A549 treated with ZK216348 at 1 μM for 4 hours (cell line): ENCODE results near the gene MYBPH. TPM values are rescaled to one million over a fixed set of nuclear protein-coding genes. Genes with fewer than 3 reads are reported as not detected.

Experiments used
- total RNA-seq: library from RNA; stranded (reverse); fragments of 200-300 nt; extraction: Qiagen RNA extraction; gene quantifications from 5 replicates; pipeline ENCODE4 v1.2.3, GENCODE V29; 2022; ENCODE audit warnings: low read depth

MYBPH gene, protein sequence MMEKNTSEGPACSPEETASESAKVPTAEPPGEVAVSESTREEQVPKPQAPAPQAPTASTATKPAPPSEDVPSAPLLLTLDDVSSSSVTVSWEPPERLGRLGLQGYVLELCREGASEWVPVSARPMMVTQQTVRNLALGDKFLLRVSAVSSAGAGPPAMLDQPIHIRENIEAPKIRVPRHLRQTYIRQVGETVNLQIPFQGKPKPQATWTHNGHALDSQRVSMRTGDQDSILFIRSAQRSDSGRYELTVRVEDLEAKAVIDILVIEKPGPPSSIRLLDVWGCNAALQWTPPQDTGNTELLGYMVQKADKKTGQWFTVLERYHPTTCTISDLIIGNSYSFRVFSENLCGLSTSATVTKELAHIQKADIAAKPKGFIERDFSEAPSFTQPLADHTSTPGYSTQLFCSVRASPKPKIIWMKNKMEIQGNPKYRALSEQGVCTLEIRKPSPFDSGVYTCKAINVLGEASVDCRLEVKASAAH
- total RNA-seq, result not detected in 5 replicates

DNA sequence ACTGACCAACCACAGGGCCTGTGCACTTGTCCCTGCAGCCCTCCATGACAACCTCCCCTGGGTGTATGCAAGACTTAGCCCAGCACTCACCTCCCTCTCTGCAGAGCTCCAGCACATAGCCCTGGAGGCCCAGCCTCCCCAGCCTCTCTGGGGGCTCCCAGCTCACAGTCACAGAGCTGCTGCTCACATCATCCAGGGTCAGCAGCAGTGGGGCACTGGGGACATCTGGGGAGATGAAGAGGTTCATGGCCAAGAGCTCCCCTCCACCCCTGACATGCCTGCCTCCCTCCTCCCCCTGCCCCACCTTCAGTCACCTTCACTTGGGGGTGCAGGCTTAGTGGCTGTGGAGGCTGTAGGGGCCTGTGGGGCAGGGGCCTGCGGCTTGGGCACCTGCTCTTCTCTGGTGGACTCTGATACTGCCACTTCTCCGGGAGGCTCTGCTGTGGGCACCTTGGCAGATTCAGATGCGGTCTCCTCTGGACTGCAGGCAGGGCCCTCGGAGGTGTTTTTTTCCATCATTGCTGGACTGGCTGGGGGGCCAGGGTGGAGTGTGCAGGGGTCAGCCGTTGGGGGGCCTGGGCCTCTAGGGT lies at the start of gene MYBPH:
TSS of gene MYBPH (minus strand) at position 590 of the 590 bp plus-strand sequence. CDS start at position 519, 71 bp downstream.

DNA sequence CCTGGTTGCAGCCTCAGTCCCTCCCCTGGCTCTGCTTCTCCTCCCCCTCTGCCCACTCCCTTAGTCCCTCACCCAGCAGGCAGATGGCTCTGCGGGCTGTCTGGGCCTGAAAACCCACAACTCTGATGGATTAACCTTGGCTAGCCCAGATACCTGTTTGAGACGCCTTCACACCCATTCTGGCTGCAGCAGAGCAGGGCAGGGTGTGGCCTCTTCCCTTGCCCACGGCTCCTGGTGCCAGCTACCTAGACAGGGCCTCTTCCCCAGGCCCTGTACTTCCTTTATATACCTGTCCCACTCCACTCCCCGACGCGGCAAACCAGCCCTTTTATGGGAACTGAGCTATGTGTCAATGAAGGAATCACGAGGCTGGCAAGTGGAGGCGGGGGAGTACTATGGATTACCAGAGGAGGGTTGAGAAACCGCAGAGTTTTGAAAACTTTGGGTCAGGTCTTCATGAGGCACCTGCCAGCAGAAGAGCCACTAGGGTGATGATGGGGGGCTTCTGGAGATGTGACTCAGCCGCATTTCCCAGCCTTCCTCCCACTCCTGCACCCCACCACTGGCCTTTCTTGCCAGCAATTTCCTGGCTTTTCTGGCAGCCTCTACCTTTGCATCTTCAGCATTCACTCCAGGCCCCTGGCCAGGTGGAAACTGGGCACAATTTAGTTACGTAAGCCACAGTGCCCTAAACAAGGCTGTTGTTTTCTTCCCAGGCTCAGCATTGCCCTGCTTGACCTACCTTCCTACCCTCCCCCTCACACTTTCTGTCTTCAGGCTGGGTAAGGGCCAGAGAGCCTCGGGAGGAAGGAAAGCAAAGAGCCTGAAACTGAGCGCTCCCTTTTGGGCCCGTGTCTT lies 11.0 kb upstream of the MYBPH start, which contains the start of gene CHI3L1:
TSS of gene CHI3L1 (minus strand) at position 259 of the 858 bp plus-strand sequence. CDS start at position 178, 81 bp downstream.

DNA sequence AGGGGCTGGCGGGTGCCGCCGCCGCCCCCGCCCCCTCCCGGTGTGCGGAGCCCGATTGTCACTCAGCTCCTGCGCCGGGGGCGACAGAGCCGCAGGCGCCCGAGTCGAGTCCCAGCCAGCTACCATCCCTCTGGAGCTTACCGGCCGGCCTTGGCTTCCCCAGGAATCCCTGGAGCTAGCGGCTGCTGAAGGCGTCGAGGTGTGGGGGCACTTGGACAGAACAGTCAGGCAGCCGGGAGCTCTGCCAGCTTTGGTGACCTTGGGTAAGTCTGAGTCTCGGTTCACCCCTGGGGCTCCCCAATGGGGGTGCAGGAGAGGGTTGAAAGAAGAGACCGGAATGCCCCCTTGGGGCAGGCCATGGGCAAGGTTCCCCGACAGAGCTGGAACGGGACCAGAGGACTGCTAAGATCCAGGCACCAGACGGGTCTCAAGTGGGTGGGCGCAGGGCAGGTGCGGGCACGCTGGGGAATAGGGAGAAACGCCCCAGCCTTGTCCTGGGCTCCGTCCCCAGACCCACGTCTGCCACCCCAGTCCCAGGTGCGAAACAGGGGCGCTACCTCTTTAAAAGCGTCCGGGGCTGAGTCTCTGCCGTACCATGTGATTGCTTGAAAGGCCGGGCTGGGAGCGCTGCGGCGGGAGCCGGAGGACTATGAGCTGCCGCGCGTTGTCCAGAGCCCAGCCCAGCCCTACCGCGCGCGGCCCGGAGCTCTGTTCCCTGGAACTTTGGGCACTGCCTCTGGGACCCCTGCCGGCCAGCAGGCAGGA lies 47.8 kb downstream of the MYBPH start, which contains the start of gene ADORA1:
TSS of gene ADORA1 (plus strand) at position 61 of the 765 bp plus-strand sequence. CDS start 1,116 bp downstream, outside the sequence.

Other genes starting within 250 kb of the MYBPH start
- 16.2 to 20.9 TPM (median 16.9 TPM) in 5 replicates for gene KLHL12, start 248.6 kb downstream of the MYBPH start, total RNA-seq
- gene ADIPOR1, start 217.5 kb downstream of the MYBPH start, total RNA-seq, result 57.1 to 68.6 TPM (median 64.9 TPM) in 5 replicates
- 19.0 to 24.1 TPM (median 21.3 TPM) in 5 replicates for gene CYB5R1, start 208.6 kb downstream of the MYBPH start, total RNA-seq
- 44.1 to 50.0 TPM (median 47.1 TPM) in 5 replicates for gene TMEM183A, start 168.5 kb downstream of the MYBPH start, total RNA-seq
- 0.38 to 1.4 TPM (median 0.64 TPM) in 5 replicates for gene PPFIA4, start 149.3 kb downstream of the MYBPH start, total RNA-seq
- gene MYOG, start 89.8 kb downstream of the MYBPH start, total RNA-seq, result not detected in 5 replicates
- 0.27 to 1.6 TPM (median 1.0 TPM) in 5 replicates for gene ADORA1, start 48.1 kb downstream of the MYBPH start, total RNA-seq
- gene CHI3L1, start 10.9 kb upstream of the MYBPH start, total RNA-seq, result 0.18 TPM in 1 of 5 replicates, not detected in the others
- gene CHIT1, start 53.8 kb upstream of the MYBPH start, total RNA-seq, result not detected in 5 replicates
- 11.9 to 13.9 TPM (median 13.1 TPM) in 5 replicates for gene BTG2, start 129.7 kb upstream of the MYBPH start, total RNA-seq
- gene FMOD, start 175.3 kb upstream of the MYBPH start, total RNA-seq, result 0.06 to 0.21 TPM in 2 of 5 replicates, not detected in the others